GM23338 (cell line): ENCODE results near the gene PCMT1. TPM values are rescaled to one million over a fixed set of nuclear protein-coding genes. Genes with fewer than 3 reads are reported as not detected.

Experiments used
- ATAC-seq: fragments of 200-7000 bp; cut with Tn5 transposase; 3 replicates; pipeline ENCODE4 v1.9.1; 2020
- DNase-seq: peaks from one replicate; pipeline ENCODE4 v3.0.0-alpha.2; 2015; ENCODE audit warnings: low spot score
- H2AFZ ChIP-seq: fragments of 200-600 bp; sonication (generic); 2 replicates; pipeline ENCODE4 v1.8.0; 2016; ENCODE audit warnings: antibody characterized with exemption, mild to moderate bottlenecking, moderate library complexity
- H3F3A ChIP-seq: fragments of 200-600 bp; sonication (generic); replicated peaks from 2 replicates; pipeline ENCODE4 v1.8.0; 2017; ENCODE audit warnings: antibody characterized with exemption, mixed run types, low read depth
- H3K27ac ChIP-seq: fragments of 200-600 bp; sonication (generic); 2 replicates; pipeline ENCODE4 v1.6.1; 2016; ENCODE audit warnings: low read depth
- H3K27me3 ChIP-seq: fragments of 200-600 bp; sonication (generic); 2 replicates; pipeline ENCODE4 v1.8.0; 2016; ENCODE audit warnings: mild to moderate bottlenecking, mixed run types, moderate library complexity; ENCODE audit not compliant: insufficient read depth
- H3K36me3 ChIP-seq: fragments of 200-600 bp; sonication (generic); 2 replicates; pipeline ENCODE4 v1.8.0; 2016; ENCODE audit warnings: mild to moderate bottlenecking; ENCODE audit not compliant: insufficient read depth
- H3K4me1 ChIP-seq: fragments of 200-600 bp; sonication (generic); 2 replicates; pipeline ENCODE4 v1.8.0; 2016; ENCODE audit warnings: mild to moderate bottlenecking, moderate library complexity; ENCODE audit not compliant: insufficient read depth
- H3K4me2 ChIP-seq: fragments of 200-600 bp; sonication (generic); 2 replicates; pipeline ENCODE4 v1.7.1; 2017; ENCODE audit warnings: mixed run types
- H3K4me3 ChIP-seq: fragments of 200-600 bp; sonication (generic); 2 replicates; pipeline ENCODE4 v1.6.1; 2016; ENCODE audit warnings: mixed run types
- H3K79me2 ChIP-seq: fragments of 200-600 bp; sonication (generic); replicated peaks from 2 replicates; pipeline ENCODE4 v1.8.0; 2017; ENCODE audit warnings: mild to moderate bottlenecking; ENCODE audit not compliant: insufficient read depth
- H3K9me2 ChIP-seq: fragments of 200-600 bp; sonication (generic); 2 replicates; pipeline ENCODE4 v1.8.0; 2017; ENCODE audit not compliant: insufficient read depth
- H4K20me1 ChIP-seq: fragments of 200-600 bp; sonication (generic); replicated peaks from 2 replicates; pipeline ENCODE4 v1.8.0; 2017; ENCODE audit warnings: mild to moderate bottlenecking; ENCODE audit not compliant: insufficient read depth
- H3K27ac Mint-ChIP-seq: 2 replicates; pipeline ENCODE4 v1.8.0; 2020; ENCODE audit warnings: inconsistent platforms, mild to moderate bottlenecking, moderate library complexity, mixed read lengths
- H3K27me3 Mint-ChIP-seq: 3 replicates; pipeline ENCODE4 v1.8.0; 2022; ENCODE audit warnings: low read depth, mild to moderate bottlenecking, moderate library complexity, mixed read lengths, inconsistent platforms; ENCODE audit not compliant: insufficient read depth, poor library complexity
- H3K36me3 Mint-ChIP-seq: 3 replicates; pipeline ENCODE4 v1.8.0; 2021; ENCODE audit warnings: low read depth, mild to moderate bottlenecking, inconsistent platforms, moderate library complexity, mixed read lengths
- H3K4me1 Mint-ChIP-seq: 3 replicates; pipeline ENCODE4 v1.8.0; 2020; ENCODE audit warnings: mild to moderate bottlenecking, inconsistent platforms, mixed read lengths
- H3K4me3 Mint-ChIP-seq: 3 replicates; pipeline ENCODE4 v1.8.0; 2021; ENCODE audit warnings: moderate library complexity, mild to moderate bottlenecking, inconsistent platforms, mixed read lengths
- H3K9me3 Mint-ChIP-seq: 3 replicates; pipeline ENCODE4 v1.8.0; 2020; ENCODE audit warnings: moderate library complexity, mild to moderate bottlenecking, inconsistent platforms, mixed read lengths
- CREB1 ChIP-seq: fragments of 250-450 bp; sonication (Bioruptor Pico); IDR thresholded peaks from 2 replicates; pipeline ENCODE4 v1.5.0; 2020; ENCODE audit warnings: low read depth, mild to moderate bottlenecking, moderate library complexity
- EZH2 ChIP-seq: fragments of 200-600 bp; sonication (generic); IDR thresholded peaks from one replicate; pipeline ENCODE4 v1.8.0; 2017; ENCODE audit warnings: antibody characterized with exemption, mild to moderate bottlenecking, low read depth; ENCODE audit not compliant: unreplicated experiment
- EZH2phosphoT487 ChIP-seq: fragments of 200-600 bp; sonication (generic); IDR thresholded peaks from one replicate; pipeline ENCODE4 v1.8.1; 2018; ENCODE audit warnings: antibody characterized with exemption; ENCODE audit not compliant: unreplicated experiment
- JUNB ChIP-seq: IDR thresholded peaks from one replicate; pipeline ENCODE4 v1.6.1; 2016; ENCODE audit warnings: antibody characterized with exemption; ENCODE audit not compliant: unreplicated experiment
- NANOG ChIP-seq: IDR thresholded peaks from 2 replicates; pipeline ENCODE4 v1.6.1; 2016; ENCODE audit warnings: antibody characterized with exemption, borderline replicate concordance
- POLR2AphosphoS5 ChIP-seq: IDR thresholded peaks from 2 replicates; pipeline ENCODE4 v1.6.1; 2016; ENCODE audit warnings: antibody characterized with exemption, low read depth
- ZNF331 ChIP-seq: fragments of 250-450 bp; sonication (Bioruptor Pico); IDR thresholded peaks from 2 replicates; pipeline ENCODE4 v1.5.0; 2020; ENCODE audit warnings: low read depth, mild to moderate bottlenecking, moderate library complexity
- ZNF462 ChIP-seq: fragments of 250-450 bp; sonication (Bioruptor Pico); IDR thresholded peaks from 2 replicates; pipeline ENCODE4 v1.5.0; 2020; ENCODE audit warnings: mild to moderate bottlenecking, moderate library complexity
- polyA plus RNA-seq: library from polyadenylated mRNA; unstranded; fragments of >200 nt; fragmentation: Nextera tagmentation; extraction: Ambion mirVana; gene quantifications from 2 replicates; pipeline ENCODE4 v1.2.1, GENCODE V29; 2016
- total RNA-seq: library from RNA; depleted of rRNA; stranded (reverse); fragments of >200 nt; shearing (Covaris generic); gene quantifications from 2 replicates; pipeline ENCODE4 v1.2.3, GENCODE V29; 2014
- TF ChIP-seq, protein P1 (sequence below): IDR thresholded peaks from one replicate; pipeline ENCODE4 v1.6.1; 2018; ENCODE audit warnings: antibody characterized with exemption; ENCODE audit not compliant: unreplicated experiment
- TF ChIP-seq, protein P2 (sequence below): IDR thresholded peaks from 2 replicates; pipeline ENCODE4 v1.6.1; 2016; ENCODE audit warnings: antibody characterized with exemption
- TF ChIP-seq, protein P3 (sequence below), 2 experiments: fragments of 200-600 bp in 1 of 2; sonication (generic) in 1 of 2; conservative IDR thresholded peaks; 2 replicates each; pipeline versions ENCODE4 v1.5.1 to v1.6.1; 2016 to 2017; ENCODE audit warnings: antibody characterized with exemption in 2 of 2, low read depth in 2 of 2, mild to moderate bottlenecking in 2 of 2, moderate library complexity in 1 of 2

PCMT1 gene
- total and polyA plus RNA-seq, 2 experiments from 2014 or later, result 87.6 to 168 TPM

GRCh38 chr6:149813351-149813750 is 63.8 kb downstream of the PCMT1 start:
- Mint-ChIP-seq H3K9me3 (no peaks in the 10 kb centered on the region), H3K4me3 (no peak overlapping the region), H3K27me3 (no peaks in the 10 kb centered on the region), H3K27ac (no peak overlapping the region), H3K36me3 (no peaks in the 10 kb centered on the region), H3K4me1 (no peaks in the 10 kb centered on the region)
- TF ChIP-seq EZH2 (no peak), CREB1 (CRISPR knock-in tag) (no peak), ZNF462 (no peak), NANOG (no peak), JUNB (no peak), EZH2phosphoT487 (no peak), ZNF331 (CRISPR knock-in tag) (no peak), POLR2AphosphoS5 (no peak)
- TF ChIP-seq, protein P1, sequence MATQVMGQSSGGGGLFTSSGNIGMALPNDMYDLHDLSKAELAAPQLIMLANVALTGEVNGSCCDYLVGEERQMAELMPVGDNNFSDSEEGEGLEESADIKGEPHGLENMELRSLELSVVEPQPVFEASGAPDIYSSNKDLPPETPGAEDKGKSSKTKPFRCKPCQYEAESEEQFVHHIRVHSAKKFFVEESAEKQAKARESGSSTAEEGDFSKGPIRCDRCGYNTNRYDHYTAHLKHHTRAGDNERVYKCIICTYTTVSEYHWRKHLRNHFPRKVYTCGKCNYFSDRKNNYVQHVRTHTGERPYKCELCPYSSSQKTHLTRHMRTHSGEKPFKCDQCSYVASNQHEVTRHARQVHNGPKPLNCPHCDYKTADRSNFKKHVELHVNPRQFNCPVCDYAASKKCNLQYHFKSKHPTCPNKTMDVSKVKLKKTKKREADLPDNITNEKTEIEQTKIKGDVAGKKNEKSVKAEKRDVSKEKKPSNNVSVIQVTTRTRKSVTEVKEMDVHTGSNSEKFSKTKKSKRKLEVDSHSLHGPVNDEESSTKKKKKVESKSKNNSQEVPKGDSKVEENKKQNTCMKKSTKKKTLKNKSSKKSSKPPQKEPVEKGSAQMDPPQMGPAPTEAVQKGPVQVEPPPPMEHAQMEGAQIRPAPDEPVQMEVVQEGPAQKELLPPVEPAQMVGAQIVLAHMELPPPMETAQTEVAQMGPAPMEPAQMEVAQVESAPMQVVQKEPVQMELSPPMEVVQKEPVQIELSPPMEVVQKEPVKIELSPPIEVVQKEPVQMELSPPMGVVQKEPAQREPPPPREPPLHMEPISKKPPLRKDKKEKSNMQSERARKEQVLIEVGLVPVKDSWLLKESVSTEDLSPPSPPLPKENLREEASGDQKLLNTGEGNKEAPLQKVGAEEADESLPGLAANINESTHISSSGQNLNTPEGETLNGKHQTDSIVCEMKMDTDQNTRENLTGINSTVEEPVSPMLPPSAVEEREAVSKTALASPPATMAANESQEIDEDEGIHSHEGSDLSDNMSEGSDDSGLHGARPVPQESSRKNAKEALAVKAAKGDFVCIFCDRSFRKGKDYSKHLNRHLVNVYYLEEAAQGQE, result no peak
- TF ChIP-seq, protein P2, sequence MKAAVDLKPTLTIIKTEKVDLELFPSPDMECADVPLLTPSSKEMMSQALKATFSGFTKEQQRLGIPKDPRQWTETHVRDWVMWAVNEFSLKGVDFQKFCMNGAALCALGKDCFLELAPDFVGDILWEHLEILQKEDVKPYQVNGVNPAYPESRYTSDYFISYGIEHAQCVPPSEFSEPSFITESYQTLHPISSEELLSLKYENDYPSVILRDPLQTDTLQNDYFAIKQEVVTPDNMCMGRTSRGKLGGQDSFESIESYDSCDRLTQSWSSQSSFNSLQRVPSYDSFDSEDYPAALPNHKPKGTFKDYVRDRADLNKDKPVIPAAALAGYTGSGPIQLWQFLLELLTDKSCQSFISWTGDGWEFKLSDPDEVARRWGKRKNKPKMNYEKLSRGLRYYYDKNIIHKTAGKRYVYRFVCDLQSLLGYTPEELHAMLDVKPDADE, result no peak
- TF ChIP-seq, protein P3, sequence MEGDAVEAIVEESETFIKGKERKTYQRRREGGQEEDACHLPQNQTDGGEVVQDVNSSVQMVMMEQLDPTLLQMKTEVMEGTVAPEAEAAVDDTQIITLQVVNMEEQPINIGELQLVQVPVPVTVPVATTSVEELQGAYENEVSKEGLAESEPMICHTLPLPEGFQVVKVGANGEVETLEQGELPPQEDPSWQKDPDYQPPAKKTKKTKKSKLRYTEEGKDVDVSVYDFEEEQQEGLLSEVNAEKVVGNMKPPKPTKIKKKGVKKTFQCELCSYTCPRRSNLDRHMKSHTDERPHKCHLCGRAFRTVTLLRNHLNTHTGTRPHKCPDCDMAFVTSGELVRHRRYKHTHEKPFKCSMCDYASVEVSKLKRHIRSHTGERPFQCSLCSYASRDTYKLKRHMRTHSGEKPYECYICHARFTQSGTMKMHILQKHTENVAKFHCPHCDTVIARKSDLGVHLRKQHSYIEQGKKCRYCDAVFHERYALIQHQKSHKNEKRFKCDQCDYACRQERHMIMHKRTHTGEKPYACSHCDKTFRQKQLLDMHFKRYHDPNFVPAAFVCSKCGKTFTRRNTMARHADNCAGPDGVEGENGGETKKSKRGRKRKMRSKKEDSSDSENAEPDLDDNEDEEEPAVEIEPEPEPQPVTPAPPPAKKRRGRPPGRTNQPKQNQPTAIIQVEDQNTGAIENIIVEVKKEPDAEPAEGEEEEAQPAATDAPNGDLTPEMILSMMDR (conservative IDR thresholded peaks at IDR 0.05; ENCODE audit: low read depth in 2 of 2), result no peak
- H2AFZ ChIP-seq, result no peak overlapping the region
- H3K4me3 ChIP-seq, result no peak overlapping the region
- H3K27ac ChIP-seq, result no peak overlapping the region
- DNase-seq, result no peak
- no peaks in the 10 kb centered on the region for H3F3A ChIP-seq
- H3K27me3 ChIP-seq, result no peaks in the 10 kb centered on the region
- H4K20me1 ChIP-seq, result no peaks in the 10 kb centered on the region; the same call in 1 of the 2 replicates
- H3K9me2 ChIP-seq, result no peaks in the 10 kb centered on the region
- H3K4me2 ChIP-seq, result no peak overlapping the region
- H3K36me3 ChIP-seq, result peaks cover 4% of the 10 kb centered on the region; the same call in 1 of the 2 replicates
- H3K4me1 ChIP-seq, result no peaks in the 10 kb centered on the region
- no peaks in the 10 kb centered on the region for H3K79me2 ChIP-seq
- no peak for ATAC-seq
